Adrenal gland (tissue), 12 donors: ENCODE measurements around the gene FXYD7. TPM values are rescaled to one million over a fixed set of nuclear protein-coding genes. Genes with fewer than 3 reads are reported as not detected.

ENCODE experiments used
- DNase-seq, 7 donors: peaks; one replicate each; pipeline ENCODE4 v3.0.0-alpha.2; 2019 to 2020
- H3K27ac ChIP-seq, 5 donors: fragments of 200-600 bp; sonication (generic) in 4 of 5; 1 replicate in 3 of 5; 2 replicates in 2 of 5; pipeline versions ENCODE4 v1.5.1 to v1.8.0; 2016 to 2020; ENCODE audit warnings: mild to moderate bottlenecking in 1 of 5
- H3K27me3 ChIP-seq: fragments of 200-600 bp; 2 replicates; pipeline ENCODE4 v1.8.0; 2021
- H3K36me3 ChIP-seq, 2 donors: fragments of 200-600 bp; replicated peaks in 1 of 2; 1 replicate in 1 of 2; 2 replicates in 1 of 2; pipeline versions ENCODE4 v1.5.1 to v1.8.0; 2018 to 2022
- H3K4me1 ChIP-seq, 2 donors: fragments of 200-600 bp; replicated peaks in 1 of 2; 1 replicate in 1 of 2; 2 replicates in 1 of 2; pipeline versions ENCODE4 v1.5.1 to v1.8.0; 2018 to 2021
- H3K4me3 ChIP-seq, 4 donors: fragments of 200-600 bp; sonication (generic) in 3 of 4; one replicate each; pipeline ENCODE4 v1.5.1; 2016 to 2018
- H3K9me3 ChIP-seq, 3 donors: fragments of 200-600 bp; sonication (generic) in 1 of 3; replicated peaks in 1 of 3; 1 replicate in 2 of 3; 2 replicates in 1 of 3; pipeline versions ENCODE4 v1.5.1 to v1.8.0; 2016 to 2021
- CTCF ChIP-seq, 6 experiments: fragments of 450-650 bp in 4 of 6; fragments of 200-600 bp in 2 of 6; sonication (generic) in 1 of 6; IDR thresholded peaks; 1 replicate in 5 of 6; 2 replicates in 1 of 6; pipeline versions ENCODE4 v1.5.1 to v1.8.0; 2016 to 2021; ENCODE audit warnings: antibody characterized with exemption in 6 of 6, mild to moderate bottlenecking in 2 of 6, moderate library complexity in 1 of 6
- POLR2A ChIP-seq, 2 donors: fragments of 450-650 bp; IDR thresholded peaks; one replicate each; pipeline ENCODE4 v1.6.1; 2017; ENCODE audit warnings: antibody characterized with exemption in 2 of 2, mild to moderate bottlenecking in 2 of 2, moderate library complexity in 1 of 2
- WGBS, 4 donors: extraction: QIAGEN DNeasy Blood & Tissue Kit in 2 of 4; methylation state at CpG; one replicate each; pipeline versions ENCODE4 v1.1.5 to v1.1.7; 2013 to 2017; 5-methylcytosine and 5-hydroxymethylcytosine counted together
- intact Hi-C, 2 donors: fragments of 100-400 bp; cut with DNase I; formaldehyde crosslinking; loops; one replicate each; pipeline versions ENCODE4 v1.14.1 to v1.15.0; 2022 to 2023
- polyA plus RNA-seq, 3 donors: library from polyadenylated mRNA; stranded (reverse); fragments of 200-250 nt in 2 of 3; fragments of 350-450 nt in 1 of 3; fragmentation: Illumina TruSeq in 1 of 3; extraction: RNeasy Lipid Tissue Mini Kit (QIAGEN cat#74804) in 1 of 3; gene quantifications; one replicate each; pipeline ENCODE4 v1.2.3, GENCODE V29; 2013 to 2014
- total RNA-seq, 9 donors: library from RNA; depleted of rRNA in 4 of 9; stranded (reverse); fragments of >200 nt in 4 of 9; fragments of 120-200 nt in 1 of 9; fragmentation: NEBNext Ultra II Directional in 1 of 9; extraction: Animal tissue kit (Norgen Biotek cat#: 25700) in 1 of 9; gene quantifications; one replicate each; pipeline versions ENCODE4 v1.1.0 to v1.2.4, GENCODE V29; 2013 to 2023
- donor health status: healthy with polysubstance abuse.
- donor health status: Bipolar disorder and iron deficiency.
- donor health status: DM: yes; HTN: yes; CAD: no.
- donor health status: DM: no; HTN: no; CAD: no.
- donor health status: DM: no; HTN: no; CAD: no.
- donor health status: DM: yes; HTN: yes; CAD: no.

FXYD7 gene
- total and polyA plus RNA-seq, 12 donors = 0.39 to 0.67 (median 0.64) TPM; not detected in 9

GRCh38 chr19:35108730-35109129 lies 34.3 kb upstream of the FXYD7 start:
- no peaks in the 10 kb centered on the region for H3K4me1 ChIP-seq
- no peak overlapping the region for H3K27ac ChIP-seq
- H3K36me3 ChIP-seq = no peaks in the 10 kb centered on the region
- no peaks in the 10 kb centered on the region for H3K27me3 ChIP-seq
- WGBS, 4 donors = 75 to 89% (median 82%) methylated on average over 8 to 11 of the region's 11 CpGs
- H3K9me3 ChIP-seq = no peaks in the 10 kb centered on the region
- no peak overlapping the region for H3K4me3 ChIP-seq
- TF ChIP-seq POLR2A (IDR thresholded peaks at IDR 0.05) = no peak
- TF ChIP-seq CTCF (IDR thresholded peaks at IDR 0.05) = no peak
- intact Hi-C loops = no loop called here
- no peak for DNase-seq

- TF ChIP-seq CTCF (IDR thresholded peaks at IDR 0.05) (no peak), POLR2A (IDR thresholded peaks at IDR 0.05) (no peak)
- intact Hi-C loops = no loop called here
- no peak overlapping the region for H3K27ac ChIP-seq
- H3K4me1 ChIP-seq = no peaks in the 10 kb centered on the region
- H3K36me3 ChIP-seq = no peaks in the 10 kb centered on the region
- no peak overlapping the region for H3K4me3 ChIP-seq
- 67 to 72% (median 71%) methylated on average over 11 to 22 of the region's 22 CpGs for WGBS, 4 donors
- no peak for DNase-seq
- H3K9me3 ChIP-seq = no peaks in the 10 kb centered on the region
- no peaks in the 10 kb centered on the region for H3K27me3 ChIP-seq
Measured at GRCh38 chr19:35109395-35110112, 33.5 kb upstream of the FXYD7 start.

GRCh38 chr19:35110974-35111373 lies 32.1 kb upstream of the FXYD7 start:
- TF ChIP-seq POLR2A (IDR thresholded peaks at IDR 0.05) = no peak
- no peak for TF ChIP-seq CTCF (IDR thresholded peaks at IDR 0.05)
- no peak for DNase-seq
- Histone ChIP-seq H3K27me3 (no peaks in the 10 kb centered on the region), H3K9me3 (no peaks in the 10 kb centered on the region), H3K27ac (no peak overlapping the region), H3K36me3 (no peaks in the 10 kb centered on the region), H3K4me1 (no peaks in the 10 kb centered on the region), H3K4me3 (no peak overlapping the region)
- 53 to 65% (median 60%) methylated on average over 5 to 9 of the region's 9 CpGs for WGBS, 4 donors
- intact Hi-C loops = no loop called here

DNA sequence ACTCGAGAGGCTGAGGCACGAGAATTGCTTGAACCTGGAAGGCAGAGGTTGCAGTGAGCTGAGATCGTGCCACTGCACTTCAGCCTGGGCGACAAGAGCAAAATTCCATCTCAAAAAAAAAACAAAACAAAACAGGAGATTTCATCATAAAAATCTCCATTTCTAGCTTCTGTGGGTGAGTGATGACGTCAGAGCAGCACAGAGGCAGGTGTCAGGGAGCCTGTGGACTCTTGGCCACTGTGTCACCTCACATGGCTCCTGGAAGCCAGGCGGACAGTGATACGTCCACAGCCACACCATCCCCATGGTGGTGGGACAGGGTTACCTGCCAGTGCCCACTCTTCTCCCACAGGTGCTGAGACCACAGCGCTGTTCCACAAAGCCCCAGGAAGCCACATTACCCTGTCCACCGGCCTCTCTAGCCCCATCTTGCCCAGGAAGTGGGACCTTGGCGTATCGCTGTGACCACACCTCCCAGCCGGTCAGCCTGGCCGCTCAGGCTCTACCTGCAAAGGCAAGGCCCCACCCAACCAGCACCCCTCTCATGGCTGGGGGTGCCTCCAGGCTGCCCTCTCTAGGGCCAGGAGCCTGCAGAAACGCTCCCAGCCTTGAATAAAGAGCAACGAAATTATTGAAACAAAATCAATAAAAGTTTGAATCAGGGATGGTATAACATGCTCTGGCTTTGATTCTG lies 29.9 kb upstream of the FXYD7 start:
- Histone ChIP-seq H3K27me3 (no peaks in the 10 kb centered on the region), H3K27ac (no peak overlapping the region), H3K36me3 (no peaks in the 10 kb centered on the region), H3K9me3 (no peaks in the 10 kb centered on the region), H3K4me1 (no peaks in the 10 kb centered on the region), H3K4me3 (no peak overlapping the region)
- intact Hi-C loops = no loop called here
- 72 to 88% (median 78%) methylated on average over 9 to 15 of the region's 15 CpGs for WGBS, 4 donors
- TF ChIP-seq CTCF (IDR thresholded peaks at IDR 0.05) (no peak), POLR2A (IDR thresholded peaks at IDR 0.05) (no peak)
- no peak for DNase-seq
